HEK293T (cell line): ENCODE measurements around the gene CFD.

Experiments
- FOXK2 ChIP-seq: fragments of 450-650 bp; IDR thresholded peaks from 2 replicates; pipeline ENCODE4 v1.6.1; 2016; ENCODE audit warnings: mild to moderate bottlenecking
- SUZ12 ChIP-seq: fragments of 450-650 bp; IDR thresholded peaks from 2 replicates; pipeline ENCODE4 v1.6.1; 2016; ENCODE audit warnings: mild to moderate bottlenecking

DNA sequence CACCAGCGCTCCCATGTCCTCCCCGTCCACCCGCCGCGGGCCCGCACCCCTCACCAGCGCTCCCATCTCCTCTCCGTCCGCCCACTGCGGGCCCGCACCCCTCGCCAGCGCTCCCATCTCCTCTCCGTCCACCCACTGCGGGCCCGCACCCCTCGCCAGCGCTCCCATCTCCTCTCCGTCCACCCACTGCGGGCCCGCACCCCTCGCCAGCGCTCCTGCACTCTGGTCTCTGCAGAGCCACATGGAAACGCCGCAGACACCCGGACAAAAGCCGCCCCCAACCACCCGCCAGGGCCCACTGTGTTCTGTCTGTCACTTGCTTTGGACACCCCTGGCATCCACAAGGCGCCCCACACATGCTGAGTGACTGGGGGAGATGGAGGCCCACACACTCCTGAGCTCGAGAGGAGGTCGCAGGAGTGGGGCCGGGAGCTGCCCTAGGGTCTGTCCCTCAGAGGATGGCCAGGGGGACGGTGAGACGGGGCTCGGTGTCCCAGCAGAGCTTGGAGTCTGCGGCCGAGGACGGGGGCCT is 7.4 kb downstream of the CFD start:
- TF ChIP-seq SUZ12 (no peak), FOXK2 (no peak)
